H9 (cell line): ENCODE measurements around the gene TMEM82. TPM values are rescaled to one million over a fixed set of nuclear protein-coding genes. Genes with fewer than 3 reads are reported as not detected.

Experiments
- DNase-seq: peaks from one replicate; pipeline ENCODE4 v3.0.0-alpha.2; 2017
- H2AFZ ChIP-seq: one replicate; pipeline ENCODE4 v1.6.1; 2013; ENCODE audit warnings: mild to moderate bottlenecking, low read length, control low read depth, moderate library complexity
- H2AK5ac ChIP-seq: 2 replicates; pipeline ENCODE4 v1.6.1; 2013; ENCODE audit warnings: low read length, control low read depth, mixed read lengths; ENCODE audit not compliant: insufficient read length
- H2BK120ac ChIP-seq: one replicate; pipeline ENCODE4 v1.6.1; 2013; ENCODE audit warnings: low read depth, mild to moderate bottlenecking, low read length, control low read depth, inconsistent platforms; ENCODE audit not compliant: poor library complexity, severe bottlenecking
- H2BK12ac ChIP-seq: 2 replicates; pipeline ENCODE4 v1.6.1; 2013; ENCODE audit warnings: low read length, control low read depth, mixed read lengths, low read depth; ENCODE audit not compliant: insufficient read length
- H2BK15ac ChIP-seq: 2 replicates; pipeline ENCODE4 v1.6.1; 2013; ENCODE audit warnings: low read depth, low read length, control low read depth
- H2BK20ac ChIP-seq: one replicate; pipeline ENCODE4 v1.6.1; 2013; ENCODE audit warnings: low read depth, mild to moderate bottlenecking, low read length, control low read depth, inconsistent platforms; ENCODE audit not compliant: poor library complexity, severe bottlenecking
- H2BK5ac ChIP-seq: 2 replicates; pipeline ENCODE4 v1.6.1; 2013; ENCODE audit warnings: low read length, control low read depth, mixed read lengths; ENCODE audit not compliant: insufficient read length
- H3K14ac ChIP-seq: 2 replicates; pipeline ENCODE4 v1.6.1; 2013; ENCODE audit warnings: low read length, control low read depth; ENCODE audit not compliant: insufficient read depth
- H3K18ac ChIP-seq: 2 replicates; pipeline ENCODE4 v1.6.1; 2013; ENCODE audit warnings: low read depth, mild to moderate bottlenecking, mixed read lengths, low read length, control low read depth; ENCODE audit not compliant: insufficient read length
- H3K23ac ChIP-seq: 2 replicates; pipeline ENCODE4 v1.6.1; 2013; ENCODE audit warnings: low read length, control low read depth, mixed read lengths, low read depth; ENCODE audit not compliant: insufficient read length
- H3K23me2 ChIP-seq: 2 replicates; pipeline ENCODE4 v1.6.1; 2013; ENCODE audit warnings: low read depth, mild to moderate bottlenecking, mixed read lengths, low read length, control low read depth; ENCODE audit not compliant: insufficient read length, poor library complexity, severe bottlenecking
- H3K27ac ChIP-seq: 2 replicates; pipeline ENCODE4 v1.5.1; 2013; ENCODE audit warnings: low read length, control low read depth, mixed read lengths, low read depth; ENCODE audit not compliant: insufficient read length
- H3K27me3 ChIP-seq: 2 replicates; pipeline ENCODE4 v1.6.1; 2013; ENCODE audit warnings: low read length, control low read depth, inconsistent platforms; ENCODE audit not compliant: insufficient read depth
- H3K4ac ChIP-seq: 2 replicates; pipeline ENCODE4 v1.6.1; 2013; ENCODE audit warnings: low read depth, mild to moderate bottlenecking, control low read depth, inconsistent platforms, low read length, moderate library complexity
- H3K4me1 ChIP-seq: 2 replicates; pipeline ENCODE4 v1.6.1; 2013; ENCODE audit warnings: low read length, control low read depth, inconsistent platforms; ENCODE audit not compliant: insufficient read depth
- H3K4me2 ChIP-seq: 2 replicates; pipeline ENCODE4 v1.6.1; 2013; ENCODE audit warnings: low read length, control low read depth, mixed read lengths; ENCODE audit not compliant: insufficient read length, insufficient read depth
- H3K56ac ChIP-seq: 2 replicates; pipeline ENCODE4 v1.6.1; 2013; ENCODE audit warnings: low read depth, mild to moderate bottlenecking, mixed read lengths, low read length, control low read depth; ENCODE audit not compliant: insufficient read length
- H3K79me1 ChIP-seq: 2 replicates; pipeline ENCODE4 v1.6.1; 2013; ENCODE audit warnings: low read depth, mild to moderate bottlenecking, moderate library complexity, low read length, control low read depth, inconsistent platforms; ENCODE audit not compliant: insufficient read depth, poor library complexity, severe bottlenecking
- H3K79me2 ChIP-seq: 2 replicates; pipeline ENCODE4 v1.6.1; 2013; ENCODE audit warnings: low read length, control low read depth, inconsistent platforms; ENCODE audit not compliant: insufficient read depth
- H3K9ac ChIP-seq: 2 replicates; pipeline ENCODE4 v1.6.1; 2013; ENCODE audit warnings: low read length, control low read depth, mixed read lengths; ENCODE audit not compliant: insufficient read length; ENCODE audit errors: extremely low read depth
- H3K9me3 ChIP-seq: one replicate; pipeline ENCODE4 v1.6.1; 2013; ENCODE audit warnings: low read depth, low read length, inconsistent platforms; ENCODE audit not compliant: control insufficient read depth
- H3T11ph ChIP-seq: one replicate; pipeline ENCODE4 v1.6.1; 2013; ENCODE audit warnings: mild to moderate bottlenecking, low read length, control low read depth, inconsistent platforms
- H4K20me1 ChIP-seq: one replicate; pipeline ENCODE4 v1.6.1; 2013; ENCODE audit not compliant: control insufficient read depth, insufficient read length, insufficient read depth
- H4K5ac ChIP-seq: 2 replicates; pipeline ENCODE4 v1.6.1; 2013; ENCODE audit warnings: low read depth, mild to moderate bottlenecking, mixed read lengths, low read length, control low read depth; ENCODE audit not compliant: insufficient read length
- H4K8ac ChIP-seq: replicated peaks from 2 replicates; pipeline ENCODE4 v1.6.1; 2013; ENCODE audit warnings: low read length, control low read depth, mixed read lengths, low read depth; ENCODE audit not compliant: insufficient read length
- H4K91ac ChIP-seq: 2 replicates; pipeline ENCODE4 v1.6.1; 2013; ENCODE audit warnings: low read depth, mild to moderate bottlenecking, moderate library complexity, mixed read lengths, low read length, control low read depth; ENCODE audit not compliant: insufficient read length
- H3K27ac Mint-ChIP-seq, 3 experiments: 2 replicates in 2 of 3; 3 replicates in 1 of 3; pipeline ENCODE4 v1.8.0; 2020 to 2021; ENCODE audit warnings: mixed read lengths in 3 of 3, mild to moderate bottlenecking in 1 of 3, moderate library complexity in 1 of 3
- H3K27me3 Mint-ChIP-seq: 2 replicates; pipeline ENCODE4 v1.8.0; 2021; ENCODE audit warnings: low read depth, mild to moderate bottlenecking, moderate library complexity, mixed read lengths
- H3K36me3 Mint-ChIP-seq, 3 experiments: 2 replicates in 2 of 3; 3 replicates in 1 of 3; pipeline ENCODE4 v1.8.0; 2020 to 2021; ENCODE audit warnings: low read depth in 3 of 3, mixed read lengths in 3 of 3; ENCODE audit not compliant: insufficient read depth in 1 of 3
- H3K4me1 Mint-ChIP-seq, 2 experiments: 2 replicates each; pipeline ENCODE4 v1.8.0; 2020; ENCODE audit warnings: mixed read lengths in 2 of 2
- H3K4me3 Mint-ChIP-seq, 2 experiments: 2 replicates in 1 of 2; 3 replicates in 1 of 2; pipeline ENCODE4 v1.8.0; 2020 to 2021; ENCODE audit warnings: mild to moderate bottlenecking in 2 of 2, mixed read lengths in 2 of 2, moderate library complexity in 1 of 2
- H3K9me3 Mint-ChIP-seq, 2 experiments: 2 replicates in 1 of 2; 3 replicates in 1 of 2; pipeline ENCODE4 v1.8.0; 2020; ENCODE audit warnings: mild to moderate bottlenecking in 2 of 2, mixed read lengths in 2 of 2, moderate library complexity in 1 of 2
- CTCF ChIP-seq: fragments of 200-600 bp; sonication (generic); conservative IDR thresholded peaks from 3 replicates; pipeline ENCODE4 v1.8.0; 2021; ENCODE audit warnings: antibody characterized with exemption, mild to moderate bottlenecking
- WGBS: extraction: QIAGEN DNeasy Blood & Tissue Kit; methylation state at CpG from one replicate; pipeline ENCODE4 v1.1.7; 2013; ENCODE audit warnings: missing lambda C conversion rate, low lambda C conversion rate, mixed read lengths; ENCODE audit not compliant: insufficient read length; ENCODE audit errors: extremely low coverage; 5-methylcytosine and 5-hydroxymethylcytosine counted together
- total RNA-seq: library from RNA; stranded (reverse); gene quantifications from 2 replicates; pipeline ENCODE4 v1.2.1, GENCODE V29; 2021

TMEM82 gene
- total RNA-seq, 1 experiment from 2014 or later: 1.4 TPM

GRCh38 chr1:15734296-15734695 is 8.0 kb upstream of the TMEM82 start:
- H3K36me3 Mint-ChIP-seq: peaks cover 9 to 25% (median 24%) of the 10 kb centered on the region in 3 experiments; a peak in 5 of 7 replicates
- TF ChIP-seq CTCF: no peak
- H4K8ac ChIP-seq: no peak overlapping the region
- peaks cover 5 to 10% of the 10 kb centered on the region in 2 experiments for H3K4me1 Mint-ChIP-seq
- H3K4me2 ChIP-seq: no peak overlapping the region
- H3K9me3 Mint-ChIP-seq: no peaks in the 10 kb centered on the region
- H4K5ac ChIP-seq: no peak overlapping the region
- peaks cover 2% of the 10 kb centered on the region; the same call in 1 of the 2 replicates for H3K27me3 Mint-ChIP-seq
- no peak overlapping the region for H3K27ac Mint-ChIP-seq
- H2BK12ac ChIP-seq: no peak overlapping the region
- no peak overlapping the region for H3K27ac ChIP-seq
- H3K4ac ChIP-seq: no peak overlapping the region
- no peak overlapping the region for H3K4me3 Mint-ChIP-seq
- H2BK120ac ChIP-seq: no peak overlapping the region
- H4K91ac ChIP-seq: no peak overlapping the region
- no peak overlapping the region for H3K9ac ChIP-seq
- no peak for DNase-seq
- no peaks in the 10 kb centered on the region for H3K4me1 ChIP-seq
- H2BK5ac ChIP-seq: no peak overlapping the region
- H3K23me2 ChIP-seq: no peaks in the 10 kb centered on the region
- H3K79me1 ChIP-seq: no peaks in the 10 kb centered on the region
- H2AK5ac ChIP-seq: no peak overlapping the region
- H3T11ph ChIP-seq: no peak overlapping the region
- H2AFZ ChIP-seq: no peak overlapping the region
- no peak overlapping the region for H3K56ac ChIP-seq
- WGBS: no CpG with 5 or more reads among the region's 13 CpGs
- H4K20me1 ChIP-seq: no peaks in the 10 kb centered on the region
- H3K27me3 ChIP-seq: no peaks in the 10 kb centered on the region
- H2BK20ac ChIP-seq: no peak overlapping the region
- no peak overlapping the region for H3K14ac ChIP-seq
- H2BK15ac ChIP-seq: no peak overlapping the region
- no peak overlapping the region for H3K23ac ChIP-seq
- no peaks in the 10 kb centered on the region for H3K9me3 ChIP-seq
- no peaks in the 10 kb centered on the region for H3K79me2 ChIP-seq
- no peak overlapping the region for H3K18ac ChIP-seq
